Measurements from ENCODE around the gene ZNF804A.
"Not testable (repeated sequence)": the region's sequence is repeated elsewhere in the genome, so short reads cannot be mapped to it uniquely, and the experiment has no call there.

Gene ZNF804A

DNA sequence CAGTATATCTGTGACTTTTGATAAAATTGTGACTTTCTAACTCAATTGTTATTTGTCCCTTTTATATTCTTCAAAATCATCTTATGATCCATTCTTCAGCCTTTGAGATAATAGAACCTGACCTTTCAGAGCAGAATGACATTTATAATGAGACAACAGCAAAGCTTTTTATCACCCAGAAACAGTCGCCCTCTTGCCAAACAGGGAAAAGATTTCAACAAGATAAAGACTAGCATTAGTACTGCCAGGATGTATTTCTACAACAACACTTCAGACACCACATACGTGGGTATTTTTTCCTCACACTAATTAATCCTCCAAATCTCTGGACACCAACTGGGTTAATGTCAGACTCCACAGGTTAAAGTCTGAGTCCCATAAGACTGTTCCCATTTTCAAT lies 249.0 kb downstream of the ZNF804A start:
- no peaks in the 10 kb centered on the region for H3K27me3 ChIP-seq
- no peaks in the 10 kb centered on the region for H3K36me3 ChIP-seq
- no peak overlapping the region for H3K27ac ChIP-seq
- H3K9ac ChIP-seq: no peak overlapping the region
- 0 out of 2 replicates have a peak, but pooled peaks cover 6% of the 10 kb centered on the region for H3K4me1 ChIP-seq
- TF ChIP-seq Cebpa-rat (IDR thresholded peaks at IDR 0.05): no peak
- no peak overlapping the region for H3K4me3 ChIP-seq
- H3K9me3 ChIP-seq: no peaks in the 10 kb centered on the region
- no peak overlapping the region for H3K4me2 ChIP-seq
- H4K20me1 ChIP-seq: no peaks in the 10 kb centered on the region

GRCh38 chr2:184849516-184849915 lies 251.2 kb downstream of the ZNF804A start:
- TF ChIP-seq Cebpa-rat (IDR thresholded peaks at IDR 0.05): no peak
- H3K9me3 ChIP-seq: no peaks in the 10 kb centered on the region
- 0 out of 2 replicates have a peak, but pooled peaks cover 6% of the 10 kb centered on the region for H3K4me1 ChIP-seq
- H3K27me3 ChIP-seq: no peaks in the 10 kb centered on the region
- H3K4me2 ChIP-seq: no peak overlapping the region
- no peak overlapping the region for H3K27ac ChIP-seq
- no peaks in the 10 kb centered on the region for H3K36me3 ChIP-seq
- H3K9ac ChIP-seq: no peak overlapping the region
- no peak overlapping the region for H3K4me3 ChIP-seq
- H4K20me1 ChIP-seq: no peaks in the 10 kb centered on the region

DNA sequence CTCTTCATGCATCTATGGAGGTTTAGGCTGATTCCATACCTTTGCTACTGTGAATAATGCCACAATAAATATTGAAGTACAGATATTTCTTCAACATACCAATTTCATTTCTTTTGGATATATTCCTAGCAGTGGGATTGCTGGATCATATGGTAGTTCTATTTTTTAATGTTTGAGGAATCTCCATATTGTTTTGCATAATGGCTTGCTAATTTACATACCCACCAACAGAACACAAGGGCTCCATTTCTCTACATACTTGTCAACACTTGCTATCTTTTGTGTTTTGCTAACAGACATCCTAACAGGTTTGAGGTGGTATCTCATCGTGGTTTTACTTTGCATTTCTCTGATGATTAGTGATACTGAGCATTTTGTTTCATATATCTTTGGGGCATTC lies 253.2 kb downstream of the ZNF804A start:
- no peaks in the 10 kb centered on the region for H4K20me1 ChIP-seq
- H3K4me2 ChIP-seq: no peak overlapping the region
- H3K9ac ChIP-seq: no peak overlapping the region
- no peaks in the 10 kb centered on the region for H3K36me3 ChIP-seq
- no peak overlapping the region for H3K4me3 ChIP-seq
- H3K27me3 ChIP-seq: no peaks in the 10 kb centered on the region
- H3K4me1 ChIP-seq: no peaks in the 10 kb centered on the region
- no peak for TF ChIP-seq Cebpa-rat (IDR thresholded peaks at IDR 0.05)
- no peak overlapping the region for H3K27ac ChIP-seq
- H3K9me3 ChIP-seq: no peaks in the 10 kb centered on the region

DNA sequence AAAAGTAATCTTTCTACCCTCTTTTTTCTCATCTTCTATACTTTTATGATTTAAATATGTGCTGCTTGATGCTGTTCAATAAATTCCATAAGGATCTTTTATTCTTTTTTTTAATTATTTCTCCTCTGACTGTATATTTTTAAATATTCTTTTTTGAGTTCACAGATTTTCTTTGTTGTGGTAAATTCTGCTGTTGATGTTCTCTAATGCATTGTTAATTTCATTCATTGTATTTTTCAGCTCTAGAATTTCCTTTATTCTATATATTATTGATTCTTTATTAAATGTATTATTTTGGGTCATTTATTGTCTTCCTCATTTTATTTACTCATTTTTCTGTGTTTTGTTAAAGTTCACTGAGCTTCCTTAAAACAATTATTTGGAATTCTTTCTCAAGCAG lies 260.9 kb downstream of the ZNF804A start:
- Histone ChIP-seq H4K20me1 (no peaks in the 10 kb centered on the region), H3K4me2 (no peak overlapping the region), H3K27ac (no peak overlapping the region), H3K9ac (no peak overlapping the region), H3K9me3 (peaks cover 23% of the 10 kb centered on the region), H3K4me1 (no peaks in the 10 kb centered on the region), H3K4me3 (no peak overlapping the region), H3K36me3 (no peaks in the 10 kb centered on the region), H3K27me3 (no peaks in the 10 kb centered on the region)
- no peak for TF ChIP-seq Cebpa-rat (IDR thresholded peaks at IDR 0.05)

- Histone ChIP-seq H3K27me3 (no peaks in the 10 kb centered on the region), H3K27ac (no peak overlapping the region), H4K20me1 (no peaks in the 10 kb centered on the region), H3K4me2 (no peak overlapping the region), H3K9me3 (peaks cover 23% of the 10 kb centered on the region), H3K4me3 (no peak overlapping the region), H3K36me3 (no peaks in the 10 kb centered on the region), H3K9ac (no peak overlapping the region), H3K4me1 (no peaks in the 10 kb centered on the region)
- TF ChIP-seq Cebpa-rat (IDR thresholded peaks at IDR 0.05): no peak
Observed at GRCh38 chr2:184860744-184861143, 262.4 kb downstream of the ZNF804A start.

DNA sequence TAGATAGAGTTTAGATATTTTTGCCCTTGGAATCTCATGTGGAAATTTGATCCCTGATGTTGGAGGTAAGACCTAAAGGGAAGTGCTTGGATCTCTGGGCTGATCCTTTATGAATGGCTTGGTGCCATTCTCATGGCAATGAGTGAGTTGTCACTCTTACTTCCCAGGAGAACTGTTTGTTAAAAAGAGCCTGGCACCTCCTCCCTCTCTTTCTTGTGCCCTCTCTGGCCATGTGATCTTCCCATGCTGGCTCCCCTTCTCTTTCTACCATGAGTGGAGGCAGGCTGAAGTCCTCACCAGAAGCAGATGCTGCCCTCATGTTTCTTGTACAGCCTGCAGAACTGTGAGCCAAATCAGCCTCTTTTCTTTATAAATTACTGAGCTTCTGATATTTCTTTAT lies 276.9 kb downstream of the ZNF804A start:
- Histone ChIP-seq H4K20me1 (no peaks in the 10 kb centered on the region), H3K9ac (no peak overlapping the region), H3K27ac (no peak overlapping the region), H3K36me3 (no peaks in the 10 kb centered on the region), H3K4me3 (no peak overlapping the region), H3K27me3 (no peaks in the 10 kb centered on the region), H3K4me2 (no peak overlapping the region), H3K4me1 (no peaks in the 10 kb centered on the region), H3K9me3 (no peaks in the 10 kb centered on the region)
- no peak for TF ChIP-seq Cebpa-rat (IDR thresholded peaks at IDR 0.05)

GRCh38 chr2:184875911-184876310 lies 277.6 kb downstream of the ZNF804A start:
- Histone ChIP-seq H3K27me3 (no peaks in the 10 kb centered on the region), H4K20me1 (no peaks in the 10 kb centered on the region), H3K36me3 (no peaks in the 10 kb centered on the region), H3K4me2 (no peak overlapping the region), H3K4me3 (no peak overlapping the region), H3K9ac (no peak overlapping the region), H3K27ac (no peak overlapping the region), H3K4me1 (no peaks in the 10 kb centered on the region), H3K9me3 (no peaks in the 10 kb centered on the region)
- no peak for TF ChIP-seq Cebpa-rat (IDR thresholded peaks at IDR 0.05)

DNA sequence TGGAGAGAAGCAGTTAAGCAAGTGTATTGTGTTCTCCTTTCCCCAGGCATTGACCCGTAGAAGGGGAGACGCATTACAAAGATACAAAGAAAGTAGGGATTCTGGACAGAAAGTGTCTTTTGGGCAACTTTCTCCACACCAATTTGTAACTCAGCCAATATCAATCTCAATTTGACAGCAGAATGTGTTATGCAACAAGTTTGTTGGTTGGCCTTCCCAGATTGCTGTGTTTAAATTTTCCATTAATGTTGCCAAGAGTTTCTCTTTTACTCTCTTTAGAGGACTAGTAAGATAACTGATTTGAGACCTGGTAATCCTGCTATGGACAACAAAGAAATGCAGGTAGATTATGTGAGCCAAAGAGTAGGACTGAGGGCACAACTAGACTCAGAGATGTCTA lies 279.6 kb downstream of the ZNF804A start:
- no peaks in the 10 kb centered on the region for H3K27me3 ChIP-seq
- no peak overlapping the region for H3K27ac ChIP-seq
- no peaks in the 10 kb centered on the region for H3K9me3 ChIP-seq
- H3K4me3 ChIP-seq: no peak overlapping the region
- no peaks in the 10 kb centered on the region for H4K20me1 ChIP-seq
- TF ChIP-seq Cebpa-rat (IDR thresholded peaks at IDR 0.05): no peak
- H3K36me3 ChIP-seq: no peaks in the 10 kb centered on the region
- H3K4me1 ChIP-seq: no peaks in the 10 kb centered on the region
- no peak overlapping the region for H3K9ac ChIP-seq
- H3K4me2 ChIP-seq: no peak overlapping the region

DNA sequence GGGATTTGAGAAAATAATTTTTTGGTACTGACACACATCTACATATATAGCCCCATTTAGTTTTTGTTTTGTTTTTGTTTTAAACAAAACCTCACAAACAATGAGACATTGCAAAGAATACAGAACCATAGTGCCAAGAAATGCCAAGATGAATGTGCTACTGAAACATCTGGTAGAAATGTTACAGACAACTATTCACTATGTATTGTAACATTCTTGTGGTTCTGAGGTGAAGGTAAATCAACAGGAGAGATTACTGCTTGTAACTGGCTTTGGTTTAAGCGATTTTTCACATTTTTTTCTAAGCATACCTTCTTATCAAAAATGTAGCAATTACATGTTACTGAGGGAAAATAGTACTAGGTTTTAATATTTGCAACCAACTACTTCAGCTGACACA lies 281.3 kb downstream of the ZNF804A start:
- no peak overlapping the region for H3K4me3 ChIP-seq
- no peaks in the 10 kb centered on the region for H4K20me1 ChIP-seq
- H3K9ac ChIP-seq: no peak overlapping the region
- no peak overlapping the region for H3K27ac ChIP-seq
- H3K4me2 ChIP-seq: no peak overlapping the region
- H3K27me3 ChIP-seq: no peaks in the 10 kb centered on the region
- no peaks in the 10 kb centered on the region for H3K9me3 ChIP-seq
- no peaks in the 10 kb centered on the region for H3K36me3 ChIP-seq
- no peaks in the 10 kb centered on the region for H3K4me1 ChIP-seq
- no peak for TF ChIP-seq Cebpa-rat (IDR thresholded peaks at IDR 0.05)

DNA sequence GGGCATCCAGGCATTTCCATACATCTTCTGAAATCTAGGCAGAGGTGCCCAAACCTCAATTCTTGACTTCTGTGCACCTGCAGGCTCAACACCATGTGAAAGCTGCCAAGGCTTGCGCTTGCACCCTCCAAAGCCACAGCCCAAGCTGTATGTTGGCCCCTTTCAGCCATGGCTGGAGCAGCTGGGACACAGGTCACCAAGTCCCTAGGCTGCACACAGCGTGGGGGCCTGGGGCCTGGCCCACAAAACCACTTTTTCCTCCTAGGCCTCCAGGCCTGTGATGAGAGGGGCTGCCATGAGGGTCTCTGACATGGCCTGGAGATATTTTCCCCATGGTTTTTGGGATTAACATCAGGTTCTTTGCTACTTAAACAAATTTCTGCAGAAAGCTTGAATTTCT lies 288.3 kb downstream of the ZNF804A start:
- H3K36me3 ChIP-seq, H3K4me2 ChIP-seq, H3K4me1 ChIP-seq, H3K27me3 ChIP-seq, H3K9ac ChIP-seq, H4K20me1 ChIP-seq, H3K27ac ChIP-seq, H3K4me3 ChIP-seq: not testable (repeated sequence)
- peaks cover 16% of the 10 kb centered on the region for H3K9me3 ChIP-seq

DNA sequence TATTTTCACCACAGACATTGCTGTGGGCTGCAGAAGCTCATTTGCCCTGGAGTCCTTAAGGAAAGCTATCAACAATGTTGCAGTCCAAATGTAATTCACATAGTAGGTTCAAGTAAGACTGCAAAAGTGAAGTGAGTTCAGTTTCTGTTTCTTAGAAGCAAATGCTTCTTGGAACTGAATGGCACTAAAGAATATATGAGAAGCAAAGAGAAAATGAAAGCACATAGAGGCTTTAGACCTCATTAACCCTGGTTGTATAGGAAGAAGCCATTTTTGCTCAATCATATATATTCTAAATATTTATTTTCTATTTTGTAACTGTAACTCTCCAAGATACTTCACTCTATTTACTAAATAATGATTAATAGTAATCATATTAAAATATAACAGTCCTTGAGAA lies 292.0 kb downstream of the ZNF804A start:
- Histone ChIP-seq H3K4me2 (no peak overlapping the region), H3K4me1 (no peaks in the 10 kb centered on the region), H3K27ac (no peak overlapping the region)

More for the DNA sequence above, 292.0 kb downstream of the ZNF804A start:
- H3K9me3 ChIP-seq: peaks cover 16% of the 10 kb centered on the region
- TF ChIP-seq Cebpa-rat (IDR thresholded peaks at IDR 0.05): no peak
- H3K9ac ChIP-seq: no peak overlapping the region
- no peaks in the 10 kb centered on the region for H3K27me3 ChIP-seq
- no peaks in the 10 kb centered on the region for H3K36me3 ChIP-seq
- H3K4me3 ChIP-seq: no peak overlapping the region
- H4K20me1 ChIP-seq: no peaks in the 10 kb centered on the region

Data from BLaER1 (cell line).